Activated T-cell treated with anti-CD3 and anti-CD28 coated beads, Interleukin-2, amount 50 U/mL, for 1 hour (primary cell): ENCODE data around the gene GMDS.

ENCODE experiments used
- DNase-seq: peaks from one replicate; pipeline ENCODE4 v3.0.0-alpha.2; 2020

GMDS gene

DNA sequence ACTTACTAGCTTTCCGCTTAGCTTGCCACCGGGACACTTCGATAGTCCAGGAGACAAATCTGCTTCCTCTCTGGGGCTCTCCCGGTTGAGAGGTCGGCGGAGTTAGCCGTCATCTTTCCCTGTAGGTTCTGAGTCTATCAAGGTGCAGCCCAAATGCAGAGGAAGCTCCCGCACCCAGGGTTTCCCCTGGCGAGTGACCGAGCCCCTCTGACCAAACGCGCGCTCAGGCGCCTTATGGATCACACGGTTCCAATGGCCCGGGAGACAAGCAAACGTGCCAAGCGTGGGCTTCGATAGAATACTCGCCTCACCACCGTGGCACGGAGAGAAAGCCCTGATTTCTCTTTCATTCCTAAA, 651.5 kb downstream of the GMDS start:
- no peak for DNase-seq

DNA sequence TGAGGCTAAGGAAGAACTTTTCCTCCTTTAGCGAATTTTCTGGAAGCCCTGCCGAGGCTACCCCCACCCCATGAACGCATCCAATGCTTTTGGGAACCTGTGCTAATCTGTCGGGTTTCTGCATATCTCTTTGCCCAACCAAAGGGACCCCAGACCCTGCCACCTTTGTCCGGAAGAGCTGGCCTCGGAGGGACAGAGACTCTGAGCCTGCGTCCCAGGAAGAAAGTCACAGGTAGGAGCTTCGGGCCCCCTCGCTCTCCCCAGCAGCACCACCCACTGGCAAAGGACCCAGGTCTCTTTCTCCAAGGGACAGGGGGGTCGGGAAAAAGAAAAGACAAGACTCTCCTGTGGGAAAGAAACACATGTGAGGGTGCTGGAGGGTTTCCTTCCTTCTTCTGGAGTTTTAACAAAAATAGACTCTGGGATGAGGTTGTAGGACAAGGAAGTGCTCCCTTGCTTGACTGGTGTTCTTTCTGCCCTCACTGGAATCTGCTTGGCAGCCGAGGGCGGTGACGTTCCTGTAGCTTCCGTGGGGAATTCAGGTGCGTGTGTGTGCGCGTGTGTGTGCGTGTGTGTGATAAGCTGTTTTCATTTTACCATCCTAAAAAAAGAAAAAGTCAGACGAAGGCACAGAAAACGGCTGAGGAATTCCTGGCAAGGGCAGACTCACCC, 652.0 kb downstream of the GMDS start:
- no peak for DNase-seq

DNA sequence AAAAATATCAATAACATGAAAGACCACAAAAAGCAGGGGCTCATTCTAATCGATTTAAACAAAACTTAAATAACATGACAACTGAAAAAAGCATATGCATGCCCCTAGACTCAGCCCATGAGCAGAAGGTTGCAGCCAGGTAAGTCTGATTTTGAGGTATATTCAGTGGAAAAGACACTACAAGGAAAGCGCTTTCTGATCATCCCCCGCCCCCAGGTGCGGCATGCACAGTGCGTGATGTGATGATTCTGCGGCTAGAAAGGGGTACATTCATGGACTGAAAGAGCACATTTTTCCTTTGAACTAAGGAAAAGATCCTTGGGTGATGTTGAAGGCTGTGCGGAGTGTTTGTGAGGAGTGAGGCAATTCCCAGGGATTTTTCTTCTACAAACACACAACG, 652.6 kb downstream of the GMDS start:
- DNase-seq = no peak

DNA sequence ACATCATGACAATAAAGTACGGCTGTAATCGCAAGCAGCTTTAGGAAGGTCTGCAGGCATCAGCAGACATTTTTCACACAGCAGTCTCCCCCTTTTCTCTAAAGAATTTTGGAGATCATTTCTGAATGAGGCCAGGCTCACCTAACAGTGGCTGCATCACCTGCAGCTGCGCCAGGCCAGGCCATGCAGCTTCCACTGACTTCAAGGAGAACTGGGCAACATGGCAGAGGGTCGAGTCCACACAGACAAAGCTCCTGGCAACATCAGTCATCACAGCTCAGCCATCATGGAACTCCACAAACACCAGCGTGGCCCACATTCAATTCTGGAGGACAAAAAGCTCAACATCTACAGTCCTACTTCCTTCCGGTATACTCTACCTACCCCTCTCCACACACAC, 653.5 kb downstream of the GMDS start:
- DNase-seq = no peak

DNA sequence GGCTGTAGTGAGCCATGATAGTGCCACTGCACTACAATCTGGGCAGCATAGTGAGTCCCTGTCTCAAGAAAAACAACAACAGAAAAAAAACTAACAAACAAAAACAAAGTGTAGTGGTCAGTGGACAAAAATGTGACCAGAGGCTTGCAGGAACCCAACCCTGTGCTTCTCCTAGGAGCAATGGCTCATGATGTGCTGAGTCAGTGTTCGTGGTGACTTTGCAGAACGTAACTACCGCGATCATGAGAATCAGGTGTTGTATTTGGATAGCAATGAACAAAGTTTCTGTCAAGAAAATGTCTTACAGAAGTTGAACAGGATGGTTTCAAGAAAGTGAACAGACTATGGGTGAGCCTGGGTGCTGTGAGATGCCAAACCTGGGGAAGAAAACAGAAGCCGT, 654.2 kb downstream of the GMDS start:
- DNase-seq = no peak

DNA sequence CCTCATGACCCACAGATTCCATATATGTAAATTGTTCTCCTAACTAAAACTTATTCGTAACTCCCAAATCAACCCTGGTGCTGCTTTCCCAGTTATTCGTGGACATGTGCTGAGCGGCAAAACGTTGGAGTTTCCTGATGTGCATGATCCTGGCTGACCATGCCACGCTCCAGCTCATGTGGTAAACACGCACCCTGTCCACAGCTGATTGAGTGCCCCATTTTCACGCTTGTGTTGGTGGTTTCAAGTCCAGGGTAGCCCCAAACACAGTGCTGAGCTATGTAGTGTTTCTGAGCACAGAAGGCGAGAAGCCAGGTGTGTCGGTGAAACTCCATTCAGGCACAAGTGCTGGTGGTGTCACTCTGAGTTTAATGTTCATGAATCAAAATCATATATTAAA, 654.8 kb downstream of the GMDS start:
- DNase-seq = no peak

DNA sequence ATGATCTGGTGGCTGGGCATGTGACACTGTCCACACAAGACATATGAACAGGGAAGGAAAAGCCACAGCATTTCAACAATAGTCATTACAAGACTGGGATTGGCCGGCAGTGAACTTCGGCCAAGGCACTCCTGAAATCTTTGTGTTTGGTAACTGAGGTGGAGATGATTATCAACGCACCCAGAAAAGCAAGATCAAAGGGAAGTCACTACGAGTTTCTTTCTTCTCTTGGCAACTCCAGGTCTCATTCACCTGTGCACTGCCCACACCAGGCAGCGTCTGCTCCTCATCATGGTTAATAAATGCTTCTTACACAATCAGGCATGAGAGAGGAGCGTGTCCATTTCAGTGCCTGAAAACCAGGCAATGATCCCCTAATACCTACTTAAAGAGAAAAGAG, 656.2 kb downstream of the GMDS start:
- DNase-seq = no peak

DNA sequence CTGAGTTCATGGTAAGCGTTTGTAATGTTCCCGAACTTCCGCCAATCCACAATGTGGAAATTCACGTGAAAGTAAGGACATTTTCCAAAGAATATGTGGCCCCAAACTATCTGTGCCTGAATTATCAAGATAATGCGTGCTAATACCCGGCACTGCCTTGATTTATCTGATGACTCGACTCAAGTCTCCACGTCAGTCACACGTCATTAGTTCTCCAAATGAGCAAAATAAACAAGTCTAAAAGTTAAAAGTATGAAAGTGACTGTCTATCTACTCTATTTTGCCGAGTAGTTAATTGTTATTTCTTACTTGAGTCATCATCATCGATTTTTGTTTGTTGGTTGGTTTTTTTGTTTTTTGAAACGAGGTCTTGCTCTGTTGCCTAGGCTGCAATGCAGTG, 657.4 kb downstream of the GMDS start:
- DNase-seq = no peak

DNA sequence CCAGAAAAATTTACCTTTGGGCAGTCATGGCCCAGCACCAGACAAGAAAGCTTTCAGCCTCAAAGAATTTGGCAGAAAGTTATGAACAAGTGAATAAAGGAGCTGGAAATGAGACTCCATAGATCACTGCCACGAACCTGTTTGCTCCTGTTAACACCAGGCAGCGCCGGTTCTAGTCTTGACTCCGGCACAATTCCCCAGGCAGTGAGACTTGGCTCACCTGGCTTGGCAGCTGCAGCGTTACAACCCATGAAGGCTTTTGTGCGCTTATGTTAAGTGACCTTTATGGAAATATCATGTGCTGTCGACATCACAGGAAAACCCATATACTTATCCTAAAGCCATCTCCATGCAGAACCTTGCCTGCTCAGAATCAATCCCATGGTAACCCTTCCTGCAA, 657.9 kb downstream of the GMDS start:
- DNase-seq = no peak

DNA sequence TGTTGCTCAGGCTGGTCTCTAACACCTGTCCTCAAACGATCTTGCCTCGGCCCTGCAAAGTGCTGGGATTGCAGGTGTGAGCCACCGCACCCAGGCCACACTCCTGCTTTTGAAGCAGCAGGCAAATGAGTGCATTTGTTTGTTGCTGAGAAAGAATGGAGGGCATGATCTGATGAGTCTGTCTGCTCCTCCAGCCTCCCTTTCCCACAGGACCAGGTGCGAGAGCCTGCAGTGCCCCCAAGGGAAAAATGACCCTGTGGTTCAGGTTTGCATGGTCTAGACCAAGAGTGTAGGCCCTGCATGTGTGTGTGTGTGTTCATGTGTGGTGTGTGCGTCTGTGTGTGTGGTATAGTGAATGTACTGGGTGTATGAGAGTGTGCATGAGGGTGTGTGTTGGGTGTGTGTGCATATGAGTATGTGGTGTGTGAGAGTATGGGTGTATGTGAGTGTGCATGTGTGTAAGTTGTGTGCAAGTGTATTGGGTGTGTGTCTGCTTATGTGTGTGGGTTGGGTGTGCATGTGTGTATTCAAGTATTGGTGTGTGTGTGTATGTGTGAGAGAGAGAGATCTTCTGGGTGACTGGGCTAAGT, 658.4 kb downstream of the GMDS start:
- DNase-seq = no peak

DNA sequence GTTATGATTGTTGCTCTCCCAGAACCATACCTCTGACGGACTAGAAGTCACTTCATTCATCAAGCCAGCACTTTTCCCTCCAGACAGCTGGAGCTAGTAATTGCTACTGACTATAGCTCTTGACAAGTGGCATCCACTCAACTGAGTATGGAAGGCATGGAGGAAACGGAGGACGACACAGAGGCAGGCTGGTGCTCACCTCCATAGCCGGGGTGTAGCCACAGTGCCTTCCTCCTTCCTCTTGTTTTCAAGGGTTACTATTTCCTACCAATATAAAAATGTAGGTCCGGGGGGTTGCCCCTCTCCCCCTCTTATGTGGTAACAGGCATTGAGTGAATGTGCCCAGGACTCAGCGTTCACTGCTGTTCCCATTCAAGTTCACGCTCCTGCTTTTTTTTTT, 659.1 kb downstream of the GMDS start:
- DNase-seq = no peak

DNA sequence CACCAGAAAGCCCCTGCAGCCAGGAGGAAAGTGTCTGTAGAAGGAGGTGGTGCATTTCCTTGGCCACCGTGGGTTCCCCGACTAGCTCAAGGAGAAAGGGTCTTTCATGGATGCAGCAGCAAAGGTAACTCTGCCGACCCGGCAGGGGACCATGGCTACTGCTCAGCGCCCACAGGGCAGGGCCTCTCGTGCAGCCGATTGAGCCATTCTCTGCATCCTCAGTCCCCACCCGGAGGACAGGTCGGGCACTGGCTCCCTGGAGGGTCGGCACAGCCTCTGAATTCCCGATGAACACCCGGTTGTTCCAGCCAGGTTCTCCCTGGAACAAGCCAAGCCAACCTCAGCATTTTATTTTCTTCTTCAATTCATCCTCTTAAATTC, 659.7 kb downstream of the GMDS start:
- no peak for DNase-seq

DNA sequence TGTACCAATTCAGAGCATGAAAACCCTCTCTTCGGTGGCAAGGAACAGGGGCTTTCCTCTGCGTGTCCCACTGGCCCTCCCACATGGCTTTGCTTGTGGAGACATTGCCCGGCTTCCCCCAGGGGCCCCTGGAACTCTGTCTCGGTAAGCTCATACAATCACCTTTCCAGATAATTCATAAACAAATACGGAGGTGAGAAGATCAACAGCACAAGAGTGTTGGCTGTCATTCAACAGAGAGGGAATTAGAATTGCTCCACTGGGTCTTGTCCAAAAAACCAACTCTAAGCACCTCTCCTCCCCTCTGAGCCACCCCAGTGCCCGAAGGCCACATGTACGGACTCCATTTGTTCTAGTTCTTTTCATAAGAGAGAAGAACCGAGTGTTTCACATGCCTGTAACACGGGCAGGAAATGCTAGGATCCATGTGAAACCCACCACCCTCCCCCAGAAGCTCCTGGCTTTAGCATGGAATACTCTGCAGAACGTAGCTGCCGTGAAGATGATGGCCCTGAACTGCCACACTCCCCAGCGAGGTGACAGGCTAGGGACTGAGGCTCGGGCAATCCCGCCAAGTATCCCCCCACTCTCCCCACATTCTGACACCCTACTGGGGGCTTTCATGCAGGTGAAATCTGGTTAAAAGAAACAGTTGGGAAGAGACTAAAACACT, 660.3 kb downstream of the GMDS start:
- DNase-seq = no peak

DNA sequence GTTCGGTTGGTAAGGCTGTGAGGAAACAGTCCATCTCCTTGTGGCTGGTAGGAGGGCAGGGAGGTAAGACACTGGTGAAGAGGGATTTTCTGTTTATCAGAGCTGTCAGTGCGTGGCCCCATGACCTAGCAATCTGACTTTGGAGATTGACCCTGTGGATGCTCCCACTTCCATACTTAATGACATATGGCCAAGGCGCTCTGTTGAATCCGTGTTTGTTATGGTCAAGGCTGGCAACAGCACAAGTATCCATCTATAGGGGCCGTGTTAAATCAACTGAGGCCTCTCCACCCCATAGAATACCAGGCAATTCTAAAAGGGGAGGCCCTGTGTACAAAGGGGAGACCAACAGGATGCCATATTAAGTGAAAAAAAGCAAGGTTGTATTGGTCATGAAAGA, 661.3 kb downstream of the GMDS start:
- DNase-seq = no peak

DNA sequence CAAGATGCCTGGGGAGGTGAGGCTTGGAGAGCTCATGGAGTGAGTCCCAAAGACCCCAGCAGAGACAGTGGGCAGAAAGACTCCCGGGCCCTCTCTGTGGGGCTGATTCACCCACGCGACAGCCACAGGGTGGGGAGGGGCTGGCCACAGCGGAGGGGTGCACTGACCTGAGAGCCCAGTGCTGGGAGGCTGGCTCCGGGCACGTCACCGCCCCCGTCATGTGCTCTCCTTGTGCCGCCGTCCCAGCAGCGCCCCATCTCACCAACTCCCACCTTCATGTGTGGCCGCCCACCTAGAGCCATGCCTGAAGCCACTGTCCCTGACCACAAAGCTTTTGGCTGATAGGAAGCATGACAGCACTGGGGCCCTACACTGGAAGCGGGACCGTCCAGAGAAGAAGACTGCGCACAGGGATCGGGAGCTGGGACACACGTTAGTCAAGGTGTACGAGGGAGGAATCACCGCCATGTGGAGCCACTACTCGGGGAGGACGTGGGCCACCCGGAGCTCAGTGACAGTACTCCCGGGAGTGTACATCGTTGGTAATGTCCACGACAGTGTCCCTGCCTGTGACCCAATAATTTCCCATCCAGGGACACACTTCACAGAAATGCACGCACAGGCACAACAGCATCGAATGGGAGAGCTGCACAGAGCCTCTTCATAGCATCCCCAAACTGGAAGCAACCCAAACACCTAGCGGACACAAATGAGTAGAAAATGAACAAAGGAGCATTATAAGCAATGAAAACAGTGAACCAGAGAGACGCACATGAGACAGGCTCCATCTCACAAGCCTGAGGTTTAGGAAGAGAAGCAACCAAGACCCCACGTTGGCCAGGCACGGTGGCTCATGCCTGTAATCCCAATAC, 664.0 kb downstream of the GMDS start:
- DNase-seq = no peak

DNA sequence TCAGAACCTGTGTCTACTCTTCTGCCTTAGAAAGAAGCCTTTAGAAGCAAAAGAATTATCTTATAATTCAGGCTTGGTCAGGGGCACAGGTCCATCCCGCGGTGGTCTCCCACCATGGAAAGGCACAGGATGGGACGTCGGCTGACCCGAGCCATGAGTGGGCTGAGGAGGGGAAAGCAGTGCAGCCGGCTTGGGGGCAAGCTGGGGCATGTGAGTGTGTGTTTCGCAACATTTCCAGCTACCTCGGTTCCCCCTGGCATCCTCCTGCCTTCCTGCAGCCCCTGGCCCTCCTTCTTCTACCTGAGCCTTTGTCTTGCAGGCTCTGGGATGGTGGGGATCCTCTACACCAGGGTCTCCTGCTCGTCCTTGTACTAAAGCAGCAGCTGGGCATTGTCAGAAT, 664.8 kb downstream of the GMDS start:
- no peak for DNase-seq

DNA sequence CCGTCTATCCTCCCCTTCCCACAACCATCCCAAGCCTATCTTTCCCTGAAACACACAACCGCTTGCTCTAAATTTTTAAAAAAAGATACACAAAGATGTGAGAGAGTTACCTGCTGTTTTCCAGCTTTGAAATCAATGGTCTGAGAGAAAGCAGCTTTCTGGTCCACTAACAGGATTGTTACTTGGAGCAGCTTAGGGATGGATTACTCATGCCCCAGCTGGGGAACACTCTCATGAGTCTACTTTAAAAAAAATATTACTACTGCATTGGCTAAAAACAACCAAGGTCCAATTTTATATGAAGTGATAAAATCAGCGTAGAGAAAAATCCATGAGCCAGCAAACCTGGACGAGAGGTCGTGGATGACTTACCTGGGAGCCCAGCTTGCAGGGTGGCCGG, 665.3 kb downstream of the GMDS start:
- DNase-seq = no peak

DNA sequence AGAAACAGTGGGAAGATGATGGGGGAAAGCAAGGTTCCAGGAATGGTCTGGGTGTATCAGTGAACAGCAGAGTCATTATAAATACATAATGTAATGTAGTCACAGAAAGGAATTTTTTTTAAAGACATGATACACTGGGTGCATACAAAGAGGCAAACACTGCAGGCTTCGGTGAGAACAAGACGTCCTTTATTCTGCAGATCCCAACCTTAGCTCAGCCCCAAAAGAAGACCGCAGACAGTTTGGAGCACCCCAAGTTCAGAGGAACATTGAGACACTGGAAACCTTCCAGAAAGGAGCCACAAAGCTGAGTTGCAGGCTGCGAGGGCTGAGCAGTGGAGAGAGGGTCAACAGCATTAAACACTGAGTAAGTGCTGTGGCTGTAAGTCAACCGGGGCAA, 666.3 kb downstream of the GMDS start:
- DNase-seq = no peak

DNA sequence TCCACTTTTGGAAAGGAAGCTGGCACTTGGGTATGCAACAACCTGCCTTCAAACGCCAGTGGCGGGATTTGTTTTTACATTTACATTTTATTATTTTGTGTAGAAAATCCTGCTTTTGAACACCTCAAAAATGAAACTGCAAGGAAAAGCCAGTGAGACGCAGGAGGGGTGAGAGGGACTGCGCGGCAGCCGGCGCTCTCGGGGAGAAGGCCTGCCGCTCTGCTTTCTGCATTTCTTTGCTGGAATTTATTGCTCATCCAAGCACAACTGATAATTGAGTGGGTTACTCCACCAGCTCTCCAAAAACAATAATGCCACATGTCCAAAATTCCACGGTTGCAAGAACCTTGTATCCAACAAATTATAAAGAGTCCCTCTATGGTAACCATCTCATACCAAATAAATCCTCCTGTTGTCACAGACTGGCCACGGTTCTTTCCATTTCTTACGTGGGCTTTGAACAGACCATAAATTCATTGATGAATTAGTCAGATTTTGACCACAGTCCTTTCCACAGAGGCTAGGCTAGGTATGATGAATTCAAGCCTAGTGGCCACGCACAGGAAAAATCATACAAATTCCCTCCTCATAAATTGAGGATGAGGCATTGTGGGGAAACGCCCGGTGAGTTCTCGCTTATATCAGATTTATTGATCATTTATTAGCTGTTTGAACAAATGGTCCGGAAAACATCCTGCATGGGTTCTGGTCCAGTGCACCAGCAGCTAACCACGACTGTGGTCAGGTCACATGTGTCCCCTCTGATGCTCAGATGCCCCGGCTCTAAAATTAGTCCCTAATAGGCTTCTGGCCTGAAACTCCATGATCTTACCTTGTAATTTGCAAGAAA, 667.3 kb downstream of the GMDS start:
- no peak for DNase-seq

DNA sequence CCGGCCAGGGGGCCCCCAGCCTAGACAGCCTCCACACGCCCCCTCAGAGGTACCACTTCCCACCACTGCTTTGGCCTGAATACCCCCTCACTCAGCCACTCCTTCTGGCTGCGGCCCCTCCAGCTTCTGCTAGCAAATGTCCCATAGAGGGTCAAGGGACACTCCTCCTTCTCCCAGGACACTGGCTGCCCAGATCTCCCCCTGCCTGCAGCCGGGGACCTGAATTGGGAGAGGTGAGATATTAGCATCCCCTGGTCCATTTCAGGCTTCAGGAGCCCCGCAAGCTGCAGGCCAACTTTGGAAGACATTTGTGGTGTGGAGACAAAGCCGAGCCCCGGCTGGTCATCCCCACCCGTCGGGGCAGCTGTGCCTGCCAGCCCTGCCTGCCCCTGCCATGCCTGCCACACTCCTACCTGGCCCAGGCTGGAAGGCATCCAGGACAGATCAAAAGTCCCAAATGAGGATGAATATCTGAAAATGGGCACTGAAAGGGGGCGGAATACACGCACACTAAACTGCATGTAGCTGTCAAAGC, 668.2 kb downstream of the GMDS start:
- no peak for DNase-seq

DNA sequence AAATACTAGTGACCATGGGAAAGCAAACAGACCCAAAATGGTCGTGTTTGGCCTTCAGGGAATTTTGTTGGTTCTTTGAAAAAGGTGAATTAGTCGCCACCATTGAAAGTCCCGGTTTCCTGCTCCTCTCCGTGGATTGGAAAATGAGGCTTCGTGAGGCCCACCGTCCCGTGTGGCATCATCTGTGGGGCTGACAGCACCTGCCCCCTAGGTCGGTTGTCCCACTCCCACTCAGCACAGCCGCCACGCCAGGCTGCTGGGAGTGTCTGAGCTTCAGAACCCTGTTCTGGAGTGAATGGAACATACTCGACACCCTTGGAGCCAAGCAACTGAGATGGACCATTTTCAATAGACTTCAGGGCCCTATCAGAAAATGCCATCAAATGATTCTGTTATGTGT, 668.7 kb downstream of the GMDS start:
- no peak for DNase-seq

DNA sequence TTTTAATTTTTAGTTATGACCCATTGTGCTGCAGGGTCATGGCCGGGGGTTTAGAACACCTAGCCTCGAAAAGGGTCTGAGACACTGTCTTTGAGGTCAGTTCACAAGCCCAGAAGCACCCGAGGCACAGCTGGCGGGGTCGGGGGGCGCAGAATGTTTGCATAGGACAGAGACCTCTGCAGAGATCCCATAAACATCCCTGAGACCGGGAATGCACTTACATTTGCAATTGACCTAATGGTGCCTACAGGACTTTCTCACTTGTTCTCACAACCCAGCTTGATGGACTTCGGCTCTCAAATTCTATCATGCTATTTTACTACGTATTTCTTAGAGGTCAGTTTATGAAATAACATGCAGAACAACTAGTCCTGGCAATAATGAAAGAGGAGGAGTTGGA, 669.2 kb downstream of the GMDS start:
- no peak for DNase-seq
